CD4-positive, alpha-beta T cell treated with Interleukin-15 for 1 hour (primary cell): ENCODE data around the gene NEURL2.
"Not testable (repeated sequence)": the region's sequence is repeated elsewhere in the genome, so short reads cannot be mapped to it uniquely, and the experiment has no call there.

ENCODE experiments used
- DNase-seq: peaks from one replicate; pipeline ENCODE4 v3.0.0-alpha.2; 2020

Gene NEURL2, protein sequence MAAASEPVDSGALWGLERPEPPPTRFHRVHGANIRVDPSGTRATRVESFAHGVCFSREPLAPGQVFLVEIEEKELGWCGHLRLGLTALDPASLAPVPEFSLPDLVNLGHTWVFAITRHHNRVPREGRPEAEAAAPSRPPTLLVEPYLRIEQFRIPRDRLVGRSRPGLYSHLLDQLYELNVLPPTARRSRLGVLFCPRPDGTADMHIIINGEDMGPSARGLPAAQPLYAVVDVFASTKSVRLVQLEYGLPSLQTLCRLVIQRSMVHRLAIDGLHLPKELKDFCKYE

DNA sequence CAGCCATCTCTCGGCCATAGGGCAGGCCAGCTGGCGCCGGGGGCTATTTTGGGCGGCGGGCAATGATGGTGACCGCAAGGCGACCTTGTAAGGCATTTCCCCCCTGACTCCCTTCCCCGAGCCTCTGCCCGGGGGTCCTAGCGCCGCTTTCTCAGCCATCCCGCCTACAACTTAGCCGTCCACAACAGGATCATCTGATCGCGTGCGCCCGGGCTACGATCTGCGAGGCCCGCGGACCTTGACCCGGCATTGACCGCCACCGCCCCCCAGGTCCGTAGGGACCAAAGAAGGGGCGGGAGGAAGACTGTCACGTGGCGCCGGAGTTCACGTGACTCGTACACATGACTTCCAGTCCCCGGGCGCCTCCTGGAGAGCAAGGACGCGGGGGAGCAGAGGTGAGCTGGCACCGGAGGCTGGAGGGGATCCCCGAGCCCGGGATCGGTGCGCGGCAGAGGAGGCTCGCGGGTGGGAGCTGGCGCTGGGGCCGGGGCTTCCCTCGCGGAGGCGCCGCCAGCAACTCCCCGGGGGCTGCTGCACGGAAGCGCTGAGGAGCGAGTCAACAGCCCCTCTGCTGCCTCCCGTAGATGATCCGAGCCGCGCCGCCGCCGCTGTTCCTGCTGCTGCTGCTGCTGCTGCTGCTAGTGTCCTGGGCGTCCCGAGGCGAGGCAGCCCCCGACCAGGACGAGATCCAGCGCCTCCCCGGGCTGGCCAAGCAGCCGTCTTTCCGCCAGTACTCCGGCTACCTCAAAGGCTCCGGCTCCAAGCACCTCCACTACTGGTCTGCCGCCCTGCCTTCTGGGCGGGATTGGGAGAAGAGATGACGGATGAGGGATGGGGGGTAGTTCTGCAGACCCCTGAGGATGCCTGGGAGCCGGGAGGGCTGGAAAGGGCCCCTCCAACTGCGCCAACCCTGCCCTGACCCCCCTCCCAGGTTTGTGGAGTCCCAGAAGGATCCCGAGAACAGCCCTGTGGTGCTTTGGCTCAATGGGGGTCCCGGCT is at the start of gene NEURL2, which contains the start of gene CTSA:
NEURL2 (minus strand) TSS at position 224 of the 999 bp plus-strand sequence; CDS start at position 7, 217 bp downstream.
CTSA (plus strand) TSS at position 351 of the 999 bp plus-strand sequence; CDS start at position 585, 234 bp downstream.
- peak; percentile 81 for DNase-seq

DNA sequence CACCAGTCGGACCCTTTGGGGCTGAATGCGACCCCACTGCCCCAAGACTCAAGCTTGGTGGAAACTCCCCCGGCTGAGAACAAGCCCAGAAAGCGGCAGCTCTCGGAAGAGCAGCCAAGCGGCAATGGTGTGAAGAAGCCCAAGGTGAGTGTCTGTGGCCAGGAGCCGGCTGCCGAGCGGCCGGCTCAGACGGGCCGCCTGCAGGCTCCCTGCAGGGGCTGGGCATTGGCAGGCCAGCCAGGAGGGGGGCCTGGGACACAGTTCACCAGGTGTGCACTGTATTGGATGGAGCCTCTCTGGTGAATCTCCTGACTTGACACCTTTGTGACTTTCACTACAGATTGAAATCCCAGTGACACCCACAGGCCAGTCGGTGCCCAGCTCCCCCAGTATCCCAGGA is 49.5 kb upstream of the NEURL2 start:
- no peak for DNase-seq

DNA sequence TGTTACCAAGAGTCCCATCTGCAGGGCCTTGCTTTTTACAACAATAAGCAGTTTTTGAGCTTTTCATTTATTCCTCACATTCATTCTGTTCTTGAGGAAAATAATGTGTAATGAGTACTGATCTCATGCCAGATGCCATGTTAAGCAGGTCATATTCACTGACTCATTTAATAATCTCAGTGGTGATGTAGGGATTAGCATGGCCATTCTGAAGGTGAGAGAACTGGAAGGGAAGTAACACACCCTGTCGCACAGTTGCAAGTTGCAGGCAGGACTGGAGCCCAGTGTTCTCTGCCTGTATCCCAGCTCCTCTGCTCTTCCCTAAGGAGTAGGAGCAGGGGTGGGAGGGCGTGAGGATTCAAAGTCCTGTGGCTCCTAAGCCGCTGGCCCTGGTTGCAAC is 49.0 kb upstream of the NEURL2 start:
- no peak for DNase-seq

DNA sequence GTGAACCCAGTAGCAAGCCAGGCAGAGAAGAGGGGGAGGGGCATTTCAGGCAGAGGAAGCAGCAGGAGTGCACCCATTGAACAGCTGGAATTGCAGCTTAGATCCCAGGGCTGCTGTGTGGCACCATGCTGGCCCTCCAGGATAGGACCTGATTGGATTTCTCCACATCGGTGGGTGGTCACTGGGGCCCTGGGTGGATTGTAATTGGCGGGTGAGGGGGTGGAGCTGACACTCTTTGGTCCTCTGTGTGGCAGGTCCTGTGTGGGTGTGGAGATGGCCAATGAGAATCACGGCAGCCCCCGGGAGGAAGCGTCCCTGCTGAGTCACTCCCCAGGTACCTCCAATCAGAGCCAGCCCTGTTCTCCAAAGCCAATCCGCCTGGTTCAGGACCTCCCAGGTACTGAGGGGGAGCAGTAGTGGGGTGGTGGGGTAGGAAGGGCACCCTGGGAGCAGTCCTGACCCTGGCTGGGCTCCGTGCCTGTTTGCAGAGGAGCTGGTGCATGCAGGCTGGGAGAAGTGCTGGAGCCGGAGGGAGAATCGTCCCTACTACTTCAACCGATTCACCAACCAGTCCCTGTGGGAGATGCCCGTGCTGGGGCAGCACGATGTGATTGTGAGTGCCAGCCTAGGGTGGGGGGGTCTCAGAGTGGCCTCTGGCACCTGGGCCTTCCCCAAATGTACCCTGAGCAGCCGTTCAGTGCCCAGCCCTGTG is 47.9 kb upstream of the NEURL2 start:
- DNase-seq, result no peak

DNA sequence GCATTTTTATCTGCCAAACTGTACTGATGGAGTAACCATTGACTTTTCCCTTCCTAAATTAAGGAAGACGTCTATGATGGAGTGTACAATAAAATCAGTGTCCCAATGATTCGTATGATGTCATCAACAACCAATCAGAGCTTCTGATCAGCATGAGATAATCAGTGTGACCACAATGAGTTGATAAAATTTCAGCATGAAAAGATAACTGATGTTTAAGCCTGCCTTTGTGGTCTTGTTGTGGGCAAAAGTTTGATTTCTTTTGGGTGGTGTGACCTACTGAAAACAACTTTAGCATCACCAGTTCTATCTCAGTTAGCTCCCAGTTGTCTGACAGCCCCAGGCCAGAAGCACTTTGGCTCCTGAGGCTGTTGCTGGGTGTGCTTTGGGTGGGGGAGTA is 46.8 kb upstream of the NEURL2 start:
- DNase-seq, result no peak

DNA sequence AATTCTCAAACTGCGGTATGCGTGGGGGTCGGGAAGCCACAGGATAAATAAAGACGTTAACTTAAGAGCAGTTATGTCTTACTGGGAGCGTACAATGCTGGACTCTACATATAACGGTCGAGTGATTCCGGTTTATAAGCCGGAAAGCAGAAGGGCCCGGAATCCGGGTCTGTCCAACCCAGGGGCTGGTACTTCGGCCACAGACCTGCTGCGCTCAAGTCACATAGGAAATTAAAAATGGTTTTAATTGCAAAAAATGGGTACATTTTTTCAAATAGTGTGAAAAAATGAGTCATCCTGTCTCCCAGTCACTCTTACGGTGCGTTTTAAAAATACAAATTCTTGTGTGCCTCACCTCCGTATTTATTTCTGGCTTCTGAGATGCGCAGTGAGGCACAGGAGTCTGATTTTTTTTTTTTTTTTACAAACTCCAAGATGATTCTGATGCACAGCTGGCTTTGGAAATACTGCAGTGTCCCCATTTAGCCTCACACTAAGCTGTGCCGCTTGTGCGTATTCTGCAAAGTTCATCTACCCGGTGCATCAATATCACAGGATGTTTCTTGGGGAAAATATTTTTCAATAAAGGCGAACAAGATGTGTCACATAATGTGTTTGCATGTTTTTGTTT is 44.5 kb upstream of the NEURL2 start:
- DNase-seq, result no peak

DNA sequence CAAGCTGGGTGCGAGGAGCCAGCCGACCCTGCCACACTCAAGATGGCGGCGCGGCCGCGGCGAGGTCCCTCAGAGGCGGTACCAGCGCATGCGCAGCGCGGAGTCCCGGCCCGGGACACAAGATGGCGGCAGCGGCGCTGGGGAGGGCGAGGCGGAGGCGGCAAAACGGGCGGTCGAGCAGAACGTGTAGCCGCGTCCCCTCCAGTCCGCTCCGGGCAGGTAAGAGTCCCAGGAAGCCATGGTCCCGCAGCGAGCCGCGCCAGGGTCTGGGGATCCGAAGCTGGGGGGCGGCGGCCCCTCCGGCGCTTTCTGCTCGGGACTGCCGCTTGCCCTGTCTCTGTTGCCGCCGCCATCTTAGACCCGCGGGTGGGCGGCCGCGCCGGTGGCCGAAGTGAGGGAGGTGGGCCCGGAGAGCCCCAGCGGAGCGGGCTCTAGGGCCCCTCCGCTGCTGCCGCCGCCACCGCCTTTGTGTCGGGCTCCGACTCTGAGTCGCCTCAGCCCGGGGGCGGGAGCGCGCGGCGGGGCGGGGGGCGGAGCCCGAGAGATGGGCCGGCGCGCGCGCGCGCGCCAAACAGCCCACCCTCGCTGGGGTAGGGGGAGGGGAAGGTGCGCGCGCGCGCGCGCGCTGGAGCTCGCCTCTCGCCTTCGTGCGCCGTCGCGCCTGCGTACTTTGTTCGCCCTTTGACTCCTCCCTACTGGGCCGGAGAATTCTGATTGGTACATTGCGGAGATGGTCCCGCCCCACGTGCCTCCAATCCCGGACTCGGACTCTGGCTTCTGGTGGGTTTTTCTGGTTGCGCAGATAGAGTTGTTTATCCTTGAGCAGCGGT is 43.8 kb upstream of the NEURL2 start, which contains the start of gene PCIF1:
PCIF1 (plus strand) TSS at position 98 of the 830 bp plus-strand sequence. CDS start 4,317 bp downstream, outside the sequence.
- peak; percentile 97 for DNase-seq

DNA sequence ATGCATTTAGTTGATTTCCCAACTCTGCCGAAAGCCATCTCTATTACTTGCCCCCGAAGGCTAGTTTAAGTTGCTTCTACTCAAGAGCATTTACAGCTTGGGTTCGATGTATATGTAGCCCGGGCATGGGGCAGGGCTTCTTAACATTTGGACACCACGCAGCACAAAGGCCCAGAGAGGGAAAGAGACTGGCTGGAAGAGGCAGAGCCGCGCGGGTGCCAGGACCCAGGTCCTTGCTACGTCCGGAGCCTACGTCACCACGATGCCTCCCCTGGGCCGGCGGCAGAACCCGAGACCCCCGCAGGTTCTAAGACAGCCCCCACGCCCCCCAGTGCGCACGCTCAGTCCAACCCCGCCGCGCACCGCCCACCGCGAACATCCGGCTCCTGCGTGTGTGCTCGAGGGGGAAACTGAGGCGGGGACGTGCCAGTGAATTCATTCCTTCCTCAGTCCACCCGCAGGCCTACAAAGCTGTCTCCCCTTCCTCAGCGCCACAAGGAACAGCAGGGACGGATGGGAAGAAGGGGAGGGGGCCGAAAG is 43.1 kb upstream of the NEURL2 start:
- DNase-seq, result peak; percentile 58

DNA sequence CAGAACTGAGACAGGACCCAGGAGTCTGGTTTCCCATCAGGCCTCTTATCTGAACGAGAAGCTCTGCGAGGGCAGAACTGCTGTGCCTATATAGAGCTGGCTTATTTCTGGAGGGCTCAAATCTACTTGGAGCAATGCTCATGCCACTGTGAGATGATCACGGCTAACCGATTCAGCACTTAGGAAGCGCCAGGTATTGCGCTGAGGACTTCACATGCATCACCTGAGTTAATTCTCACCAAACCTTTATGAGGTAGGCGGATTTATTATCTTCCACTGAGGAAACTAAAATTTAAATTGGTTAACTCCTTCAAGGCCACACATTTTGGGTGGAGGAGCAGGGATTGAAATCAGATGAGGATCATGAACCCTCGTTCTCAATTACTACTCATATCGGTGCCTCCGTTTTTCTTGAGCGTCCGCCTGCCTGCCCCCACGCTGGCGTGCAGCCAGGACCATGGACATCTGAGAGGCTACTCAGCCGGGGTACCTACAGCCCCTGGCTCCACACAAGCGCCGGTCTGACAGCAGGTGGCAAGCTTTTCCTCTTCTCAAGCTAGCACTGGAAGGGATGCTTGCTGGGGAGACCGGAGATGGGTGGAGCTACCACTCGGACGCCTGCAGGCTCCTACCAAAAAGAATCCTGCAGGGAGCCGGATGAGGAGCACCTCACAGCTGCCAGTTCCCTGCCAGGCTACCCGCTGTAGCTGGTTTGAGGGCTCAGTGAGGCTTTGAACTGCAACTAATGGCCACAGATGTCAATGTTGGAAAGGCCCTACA is 42.4 kb upstream of the NEURL2 start:
- DNase-seq, result peak; percentile 70

DNA sequence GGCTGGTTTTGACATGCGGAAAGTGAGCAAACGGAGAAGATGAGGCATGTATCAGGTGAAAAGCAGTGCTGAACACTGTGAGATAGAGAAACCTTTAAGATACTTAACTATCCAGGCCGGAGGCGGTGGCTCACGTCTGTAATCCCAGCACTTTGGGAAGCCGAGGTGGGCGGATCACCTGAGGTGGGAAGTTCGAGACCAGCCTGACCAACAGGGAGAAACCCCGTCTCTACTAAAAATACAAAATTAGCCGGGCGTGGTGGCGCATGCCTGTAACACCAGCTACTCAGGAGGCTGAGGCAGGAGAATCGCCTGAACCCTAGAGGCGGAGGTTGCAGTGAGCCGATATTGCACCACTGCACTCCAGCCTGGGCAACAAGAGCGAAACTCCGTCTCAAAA is 40.7 kb upstream of the NEURL2 start:
- not testable (repeated sequence) for DNase-seq

DNA sequence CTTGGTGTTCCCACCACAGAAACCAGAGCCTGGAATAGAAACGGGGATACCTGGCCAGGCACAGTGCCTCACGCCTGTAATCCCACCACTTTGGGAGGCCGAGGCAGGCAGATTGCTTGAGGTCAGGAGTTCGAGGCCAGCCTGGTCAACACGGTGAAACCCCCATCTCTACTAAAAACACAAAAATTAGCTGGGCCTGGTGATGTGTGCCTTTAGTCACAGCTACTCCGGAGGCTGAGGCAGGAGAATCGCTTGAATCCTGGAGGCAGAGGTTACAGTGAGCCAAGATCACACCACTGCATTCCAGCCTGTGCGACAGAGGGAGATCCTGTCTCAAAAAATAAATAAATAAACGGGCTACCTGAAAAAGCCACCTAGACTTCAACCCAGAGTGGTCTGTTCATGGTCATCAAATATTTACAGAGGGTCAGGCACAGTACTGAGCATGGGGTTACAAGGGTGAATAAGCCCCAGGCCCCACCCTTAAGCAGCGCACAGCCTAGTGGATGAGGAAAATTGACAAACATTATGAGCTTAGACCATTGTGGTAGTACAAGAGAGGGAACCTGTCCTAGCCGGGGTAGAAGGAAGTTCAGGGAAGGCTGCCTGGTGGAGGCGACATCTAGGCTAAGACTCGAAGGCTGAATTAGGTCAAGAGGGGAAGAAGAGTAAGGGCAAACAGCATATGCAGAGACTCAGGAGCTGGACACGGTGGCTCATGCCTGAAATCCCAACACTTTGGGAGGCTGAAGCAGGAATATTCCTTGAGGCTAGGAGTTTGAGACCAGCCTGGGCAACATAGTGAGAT is 36.3 kb upstream of the NEURL2 start:
- DNase-seq, result no peak

DNA sequence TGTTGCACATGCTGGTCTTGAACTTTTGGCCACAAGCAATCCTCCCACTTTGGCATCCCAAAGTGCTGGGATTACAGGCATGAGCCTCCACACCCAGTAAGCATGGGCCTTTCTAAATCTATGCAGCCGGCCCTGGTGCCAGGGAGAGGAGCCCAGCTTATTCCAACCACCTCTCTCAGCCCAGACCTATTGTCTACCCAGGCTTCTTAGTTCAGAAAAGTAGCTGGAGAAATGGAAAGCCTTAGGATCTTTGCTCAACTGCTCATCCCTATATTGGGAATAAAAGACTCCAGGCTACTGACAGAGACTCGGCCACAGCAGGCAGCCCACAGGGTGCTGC is 35.7 kb upstream of the NEURL2 start:
- DNase-seq, result no peak

DNA sequence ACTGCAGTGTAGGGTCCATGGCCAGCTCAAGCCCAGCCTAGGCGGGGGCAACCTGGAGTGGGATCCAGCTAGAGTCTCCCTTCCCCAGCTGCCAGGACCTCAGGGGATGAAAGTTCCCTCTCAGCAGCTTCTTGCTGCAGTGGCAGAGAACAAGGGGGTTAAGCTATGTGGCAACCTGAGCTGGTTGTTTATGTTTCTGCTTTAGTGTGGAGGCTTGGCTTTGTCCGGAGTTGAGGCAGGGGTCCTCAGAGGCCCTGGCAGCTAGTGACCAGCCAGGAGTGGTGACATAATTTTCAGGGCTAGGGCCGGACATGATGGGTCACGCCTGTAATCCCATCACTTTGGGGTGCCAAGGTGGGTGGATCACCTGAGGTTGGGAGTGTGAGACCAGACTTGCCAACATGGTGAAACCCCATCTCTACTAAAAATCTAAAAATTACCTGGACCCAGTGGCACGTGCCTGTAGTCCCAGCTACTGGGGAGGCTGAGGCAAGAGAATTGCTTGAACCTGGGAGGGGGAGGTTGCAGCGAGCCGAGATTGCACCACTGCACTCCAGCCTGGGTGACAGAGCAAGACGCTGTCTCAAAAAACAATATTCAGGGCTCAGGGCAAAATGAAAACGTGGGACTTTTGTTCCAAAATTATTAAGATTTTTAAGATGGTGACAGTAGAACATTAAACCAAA is 35.0 kb upstream of the NEURL2 start:
- no peak for DNase-seq

DNA sequence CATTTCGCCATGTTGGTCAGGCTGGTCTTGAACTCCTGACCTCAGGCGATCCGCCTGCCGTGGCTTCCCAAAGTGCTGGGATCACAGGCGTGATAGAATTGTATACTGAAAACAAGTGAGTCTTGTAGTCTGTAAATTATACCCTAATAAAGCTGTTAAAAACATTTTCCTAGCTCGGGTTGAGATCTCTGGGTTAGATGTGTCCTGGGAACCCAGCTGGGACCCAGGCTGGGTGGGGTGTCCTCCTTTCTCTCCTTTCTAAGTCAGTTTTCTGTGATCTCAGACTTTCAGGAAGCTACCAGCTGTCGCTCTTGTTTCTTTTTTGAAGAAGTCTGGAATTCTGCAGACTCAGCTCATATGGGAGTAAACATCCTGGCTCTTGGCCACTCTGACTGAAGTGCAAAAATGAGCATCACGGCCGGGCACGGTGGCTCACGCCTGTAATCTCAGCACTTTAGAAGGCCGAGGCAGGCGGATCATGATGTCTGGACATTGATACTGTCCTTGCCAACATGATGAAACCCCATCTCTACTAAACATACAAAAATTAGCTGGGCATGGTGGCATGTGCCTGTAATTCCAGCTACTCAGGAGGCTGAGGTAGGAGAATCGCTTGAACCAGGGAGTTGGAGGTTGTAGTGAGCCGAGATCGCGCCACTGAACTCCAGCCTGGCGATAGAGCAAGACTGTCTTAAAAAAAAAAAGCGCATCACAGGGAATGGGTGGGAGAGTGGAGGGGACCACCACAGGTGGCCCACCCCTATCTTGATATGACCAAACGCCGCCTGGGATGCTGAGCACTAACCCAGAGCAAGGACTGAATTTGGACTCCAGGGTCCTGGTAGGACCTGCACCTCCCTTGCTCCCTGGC is 33.6 kb upstream of the NEURL2 start:
- DNase-seq, result no peak

DNA sequence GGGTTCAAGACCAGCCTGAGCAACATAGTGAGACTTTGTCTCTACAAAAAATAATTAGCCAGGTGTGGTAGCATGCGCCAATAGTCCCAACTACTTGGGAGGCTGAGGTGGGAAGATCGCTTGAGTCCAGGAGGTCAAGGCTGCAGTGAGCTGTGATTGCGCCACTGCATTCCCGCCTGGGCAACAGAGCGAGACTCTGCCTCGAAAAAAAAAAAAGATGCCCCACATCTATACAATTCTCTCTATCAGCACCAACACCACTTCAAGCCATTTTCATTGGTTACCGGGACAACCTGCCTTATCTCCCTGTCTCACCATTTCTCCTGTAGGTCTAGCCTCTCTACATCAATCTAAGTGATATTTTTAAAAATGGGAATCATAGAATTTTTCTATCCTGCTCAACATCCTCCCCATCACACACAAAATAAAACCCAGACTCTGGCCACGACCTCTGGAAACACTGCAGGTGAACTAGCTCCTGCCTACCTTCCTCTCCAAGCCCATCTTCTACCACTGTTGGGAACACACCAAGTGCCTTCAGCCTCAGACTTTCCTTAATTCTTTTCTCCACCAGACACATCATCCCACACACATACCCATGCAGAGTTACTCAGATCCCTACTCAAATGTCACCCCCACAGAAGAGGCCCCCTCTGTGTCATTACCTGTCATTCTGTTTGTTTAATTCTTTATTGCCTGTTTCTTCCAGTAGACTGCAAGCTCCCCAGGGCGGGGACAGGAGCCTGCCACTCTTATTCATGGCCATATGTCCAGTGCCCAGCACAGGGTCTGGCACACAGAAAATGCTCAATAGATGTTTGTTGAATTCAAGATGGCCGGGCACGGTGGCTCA is 30.6 kb upstream of the NEURL2 start:
- no peak for DNase-seq

DNA sequence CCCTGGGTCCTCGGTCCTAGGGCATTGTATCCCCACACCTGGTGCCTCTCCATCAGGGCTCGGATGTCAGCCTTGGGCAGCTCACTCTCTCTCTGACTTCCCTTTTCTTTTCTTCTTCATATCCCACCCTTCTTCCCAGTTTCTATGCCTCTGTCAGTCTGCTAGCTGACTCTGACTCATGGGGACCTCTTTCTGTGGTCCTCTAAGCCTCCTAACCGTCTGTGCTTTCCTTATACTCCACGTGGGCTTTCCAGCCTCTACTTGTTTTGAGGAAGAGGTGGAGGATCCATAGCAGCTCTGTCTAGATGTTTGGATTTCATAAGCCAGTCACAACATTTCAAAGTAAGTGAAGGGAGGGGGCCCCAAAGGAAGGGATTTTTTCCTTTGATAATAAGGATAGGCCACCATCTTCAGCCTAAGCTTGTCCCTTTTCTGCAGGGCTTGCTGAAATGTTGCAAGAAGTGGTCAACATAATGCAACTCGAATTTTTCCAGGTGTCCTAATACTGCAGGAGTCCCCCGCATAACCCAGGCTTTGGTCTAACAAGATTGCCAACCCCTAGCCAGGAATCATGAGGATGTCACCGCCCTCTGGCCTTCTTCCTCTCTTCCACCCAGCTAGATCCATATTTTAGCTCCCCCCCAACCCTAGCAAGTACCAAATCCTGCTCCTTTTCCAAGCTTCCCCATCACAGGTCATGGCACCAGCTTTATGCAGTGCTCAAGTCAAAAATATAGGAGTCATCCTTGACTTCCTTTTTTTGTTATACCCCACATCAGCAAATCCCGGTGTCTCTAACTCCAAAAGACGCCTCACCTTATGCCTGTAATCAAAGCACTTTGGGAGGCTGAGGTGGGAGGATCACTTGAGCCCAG is 29.7 kb upstream of the NEURL2 start:
- DNase-seq, result no peak
